AG09309 (cell line): ENCODE measurements around the gene SAA2.

Experiments
- DNase-seq: peaks from one replicate; pipeline ENCODE4 v3.0.0-alpha.2; 2010; ENCODE audit warnings: low read depth
- H3K4me3 ChIP-seq: 2 replicates; pipeline ENCODE4 v1.5.1; 2011; ENCODE audit warnings: mild to moderate bottlenecking, low read depth, low read length, moderate library complexity; ENCODE audit not compliant: control insufficient read depth
- TF ChIP-seq, protein P1 (sequence below): IDR thresholded peaks from 2 replicates; pipeline ENCODE4 v1.5.1; 2011; ENCODE audit warnings: mild to moderate bottlenecking, low read depth, low read length, inconsistent platforms; ENCODE audit not compliant: insufficient read depth, control insufficient read depth; ENCODE audit errors: missing control alignments

The SAA2 gene

DNA sequence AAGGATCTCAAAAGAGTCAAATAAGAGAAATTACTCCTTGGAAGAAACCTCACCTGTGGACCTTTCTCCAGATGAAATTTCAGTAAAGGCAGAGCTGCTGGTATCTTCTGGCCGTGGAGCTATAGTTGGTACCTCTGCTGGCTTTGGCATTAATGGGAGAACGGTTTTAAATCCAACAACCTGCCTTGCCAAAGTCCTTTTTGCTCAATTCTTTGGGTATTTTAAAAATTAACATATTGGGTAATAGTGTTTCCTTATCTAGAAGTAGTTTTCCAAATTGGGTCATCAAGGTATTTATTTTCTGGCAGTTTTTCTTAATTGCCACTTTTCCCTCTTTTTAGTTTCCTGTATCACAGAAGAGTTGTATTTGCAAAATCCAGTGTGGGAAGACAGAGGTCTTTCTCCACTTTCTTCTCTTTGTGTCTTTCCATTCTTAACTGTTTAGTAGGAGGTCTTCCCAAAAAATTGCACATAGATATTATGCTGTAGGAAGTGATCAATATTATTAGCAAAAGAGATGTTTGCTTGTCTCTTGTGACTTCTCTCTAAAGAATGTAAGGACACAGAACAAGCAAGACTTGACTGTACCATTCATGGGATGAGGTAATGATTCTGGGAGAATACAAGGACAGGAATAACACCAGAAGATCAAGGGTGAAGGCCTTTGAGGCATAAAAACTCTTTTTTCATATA lies 11.7 kb downstream of the SAA2 start, which contains the start of gene SAA4:
Gene SAA4, minus strand, starts transcription at position 139 of the 693 bp plus-strand sequence. CDS start 876 bp downstream, outside the sequence.
- DNase-seq = no peak
- H3K4me3 ChIP-seq = no peak within 1 kb of the TSS
- TF ChIP-seq, protein P1, sequence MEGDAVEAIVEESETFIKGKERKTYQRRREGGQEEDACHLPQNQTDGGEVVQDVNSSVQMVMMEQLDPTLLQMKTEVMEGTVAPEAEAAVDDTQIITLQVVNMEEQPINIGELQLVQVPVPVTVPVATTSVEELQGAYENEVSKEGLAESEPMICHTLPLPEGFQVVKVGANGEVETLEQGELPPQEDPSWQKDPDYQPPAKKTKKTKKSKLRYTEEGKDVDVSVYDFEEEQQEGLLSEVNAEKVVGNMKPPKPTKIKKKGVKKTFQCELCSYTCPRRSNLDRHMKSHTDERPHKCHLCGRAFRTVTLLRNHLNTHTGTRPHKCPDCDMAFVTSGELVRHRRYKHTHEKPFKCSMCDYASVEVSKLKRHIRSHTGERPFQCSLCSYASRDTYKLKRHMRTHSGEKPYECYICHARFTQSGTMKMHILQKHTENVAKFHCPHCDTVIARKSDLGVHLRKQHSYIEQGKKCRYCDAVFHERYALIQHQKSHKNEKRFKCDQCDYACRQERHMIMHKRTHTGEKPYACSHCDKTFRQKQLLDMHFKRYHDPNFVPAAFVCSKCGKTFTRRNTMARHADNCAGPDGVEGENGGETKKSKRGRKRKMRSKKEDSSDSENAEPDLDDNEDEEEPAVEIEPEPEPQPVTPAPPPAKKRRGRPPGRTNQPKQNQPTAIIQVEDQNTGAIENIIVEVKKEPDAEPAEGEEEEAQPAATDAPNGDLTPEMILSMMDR = no peak

DNA sequence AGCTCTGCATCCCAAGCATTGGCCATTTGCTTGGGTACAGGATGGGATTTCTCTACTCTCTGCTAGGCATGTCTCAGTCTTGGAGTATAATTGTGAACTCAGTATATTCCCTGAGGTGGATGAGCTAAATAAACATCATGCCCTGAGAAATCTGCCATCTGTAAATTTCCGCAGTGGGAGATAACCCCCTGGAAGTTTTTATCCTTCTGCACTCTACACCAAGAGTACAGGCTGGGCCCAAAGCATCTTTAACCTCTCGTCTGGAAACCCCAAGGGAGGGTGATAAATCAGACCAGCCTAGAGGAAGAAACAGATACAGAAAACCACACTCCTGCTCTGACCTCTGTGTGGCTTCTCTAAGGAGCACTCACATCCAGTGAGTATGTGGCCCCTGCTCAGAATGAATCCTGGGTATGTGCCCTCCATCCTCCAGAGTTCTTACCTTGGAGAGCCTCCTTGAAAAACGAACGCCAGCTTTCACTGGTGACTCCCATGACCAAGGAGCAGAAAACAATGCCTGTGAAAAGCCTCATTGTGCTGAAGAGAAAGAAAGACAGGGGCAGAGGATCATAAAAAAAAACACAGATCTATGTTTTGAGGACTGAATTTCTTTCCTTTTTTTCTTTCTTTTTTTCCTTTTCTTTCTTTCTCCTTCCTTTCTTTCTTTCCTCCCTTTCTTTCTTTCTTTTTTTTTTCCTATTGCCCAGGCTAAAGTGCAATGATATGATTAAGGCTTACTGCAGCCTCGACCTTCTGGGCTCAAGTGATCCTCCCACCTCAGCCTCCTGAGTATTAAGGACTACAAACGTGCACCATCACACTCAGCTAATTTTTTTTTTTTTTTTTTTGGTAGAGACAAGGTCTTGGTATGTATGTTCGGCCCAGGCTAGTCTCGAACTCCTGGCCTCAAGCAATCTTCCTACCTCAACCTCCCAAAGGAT lies 12.8 kb downstream of the SAA2 start:
- TF ChIP-seq, protein P1 = no peak
- H3K4me3 ChIP-seq = no peak overlapping the region
- no peak for DNase-seq

DNA sequence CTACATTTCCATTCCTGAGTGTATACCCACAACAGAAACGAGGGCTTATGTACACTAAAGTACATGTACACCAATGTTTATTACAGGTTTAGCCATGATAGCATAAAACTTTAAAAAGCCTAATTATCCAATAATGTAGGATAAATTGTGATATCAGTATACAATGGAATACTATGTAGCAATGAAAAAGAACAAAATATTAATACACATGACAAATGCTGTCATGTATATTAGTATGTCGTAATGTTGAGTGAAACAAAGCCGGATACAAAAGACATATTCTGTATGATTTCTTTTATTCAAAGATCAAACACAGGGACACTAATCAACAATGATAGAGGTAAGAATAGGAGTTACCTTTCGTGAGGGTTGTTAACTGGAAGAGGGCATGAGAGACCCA lies 14.6 kb downstream of the SAA2 start:
- TF ChIP-seq, protein P1 = no peak
- no peak overlapping the region for H3K4me3 ChIP-seq
- no peak for DNase-seq

DNA sequence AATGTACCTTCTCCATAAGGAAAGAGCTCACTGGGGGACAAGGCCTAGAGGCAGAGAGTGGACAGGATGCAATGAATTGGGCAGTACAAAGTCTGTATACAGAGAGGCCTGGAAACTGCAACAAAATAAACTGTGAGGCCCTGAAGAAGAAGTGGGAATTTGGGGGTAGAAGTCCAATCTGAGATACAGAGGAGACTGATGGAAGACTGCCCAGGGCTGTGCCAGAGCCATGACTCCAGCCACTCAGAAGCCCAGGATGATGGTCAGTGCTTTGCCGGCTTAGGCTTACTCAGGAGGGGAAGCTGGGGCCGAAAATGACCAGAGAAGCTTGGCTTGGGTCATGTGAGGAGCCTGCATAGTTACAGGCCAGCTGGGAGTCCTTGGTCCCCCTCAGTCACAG lies 17.6 kb downstream of the SAA2 start:
- no peak for DNase-seq
- no peak overlapping the region for H3K4me3 ChIP-seq
- TF ChIP-seq, protein P1 = no peak

DNA sequence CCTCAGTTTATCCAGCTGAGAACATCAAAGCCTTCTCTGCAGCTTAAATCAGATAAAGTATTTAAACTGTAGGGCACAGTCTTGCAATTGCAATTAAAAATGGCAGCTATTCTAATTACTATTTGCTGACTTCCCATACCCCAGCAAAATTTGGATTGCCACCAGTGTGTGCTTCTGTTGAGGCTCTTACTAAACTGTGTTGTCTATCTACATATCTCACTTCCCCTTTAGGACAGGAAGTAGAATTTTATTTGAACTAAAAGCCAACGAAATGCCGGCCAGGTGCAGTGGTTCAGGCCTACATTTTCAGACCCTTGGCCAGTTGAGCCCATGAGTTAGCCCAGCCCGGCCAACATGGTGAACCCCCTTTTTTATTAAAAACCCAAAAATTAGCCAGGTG lies 19.0 kb downstream of the SAA2 start:
- TF ChIP-seq, protein P1 = no peak
- DNase-seq = no peak
- H3K4me3 ChIP-seq = no peak overlapping the region

DNA sequence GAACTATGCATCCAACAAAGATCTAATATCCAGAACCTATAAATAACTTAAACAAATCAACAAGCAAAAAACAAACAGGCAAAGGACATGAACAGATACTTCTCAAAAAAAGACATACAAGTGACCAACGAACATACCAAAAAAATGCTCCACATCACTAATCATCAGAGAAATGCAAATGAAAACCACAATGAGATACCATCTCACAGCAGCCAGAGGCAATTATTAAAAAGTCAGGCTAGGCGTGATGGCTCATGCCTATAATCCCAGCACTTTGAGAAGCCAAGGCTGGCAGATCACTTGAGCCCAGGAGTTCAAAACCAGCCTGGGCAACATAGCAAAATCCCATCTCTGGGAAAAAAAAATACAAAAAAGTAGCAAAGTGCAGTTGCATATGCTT lies 22.6 kb downstream of the SAA2 start:
- H3K4me3 ChIP-seq = no peak overlapping the region
- no peak for DNase-seq
- TF ChIP-seq, protein P1 = no peak
